Endothelial cell of umbilical vein (primary cell): Measurements from ENCODE around the gene AVPR2. TPM values are rescaled to one million over a fixed set of nuclear protein-coding genes. Genes with fewer than 3 reads are reported as not detected.

Source experiments
- BruUV-seq: library from RNA; stranded (reverse); fragments of 400-500 nt; replicated peaks from 2 replicates; lab custom pipeline; 2021; lab: Mats Ljungman, UMichigan
- CTCF ChIA-PET: fragments of 300-600, 350-600 bp; sonication (Branson Sonifier 250); formaldehyde crosslinking; loops from one replicate; lab custom pipeline; 2021; ENCODE audit warnings: antibody characterized with exemption, inconsistent platforms; lab: Charles Lee
- POLR2A ChIA-PET: fragments of 300-600, 350-600 bp; sonication (Branson Sonifier 250); formaldehyde crosslinking; loops from one replicate; lab custom pipeline; 2021; ENCODE audit warnings: antibody characterized with exemption, inconsistent platforms; lab: Charles Lee
- DNase-seq: peaks from one replicate; pipeline ENCODE4 v3.0.0-alpha.2; 2011; ENCODE audit warnings: low read depth, low spot score
- FAIRE-seq: peaks from 2 replicates; lab custom pipeline; 2011; peaks lifted over from hg19 to GRCh38; lab: Jason Lieb, UNC
- H2AFZ ChIP-seq: 2 replicates; pipeline ENCODE4 v1.6.0; 2012; ENCODE audit warnings: low read depth, low read length, control low read depth, inconsistent platforms
- H3K27ac ChIP-seq: 2 replicates; pipeline ENCODE4 v1.5.1; 2011; ENCODE audit warnings: low read depth, mild to moderate bottlenecking, control low read depth, low read length, moderate library complexity; ENCODE audit not compliant: insufficient read depth
- H3K27me3 ChIP-seq, 2 experiments: 2 replicates each; pipeline versions ENCODE4 v1.6.0 to v1.6.1; 2011; ENCODE audit warnings: low read length in 2 of 2, mixed read lengths in 1 of 2; ENCODE audit not compliant: control insufficient read depth in 2 of 2, insufficient read depth in 2 of 2
- H3K36me3 ChIP-seq, 2 experiments: 2 replicates in 1 of 2; 3 replicates in 1 of 2; pipeline ENCODE4 v1.5.1; 2011; ENCODE audit warnings: low read length in 2 of 2, mild to moderate bottlenecking in 1 of 2, moderate library complexity in 1 of 2; ENCODE audit not compliant: control insufficient read depth in 2 of 2, insufficient read depth in 2 of 2; ENCODE audit errors: extremely low read depth in 1 of 2
- H3K4me1 ChIP-seq: 3 replicates; pipeline ENCODE4 v1.5.1; 2011; ENCODE audit warnings: mild to moderate bottlenecking, low read length; ENCODE audit not compliant: control insufficient read depth, insufficient read depth; ENCODE audit errors: extremely low read depth
- H3K4me2 ChIP-seq: 2 replicates; pipeline ENCODE4 v1.6.1; 2011; ENCODE audit warnings: low read length, control low read depth, mixed read lengths; ENCODE audit not compliant: insufficient read depth
- H3K4me3 ChIP-seq, 3 experiments: fragments of 200-600 bp in 1 of 3; sonication (generic), shearing (Covaris generic) in 1 of 3; replicated peaks in 1 of 3; 2 replicates each; pipeline ENCODE4 v1.5.1; 2011 to 2016; ENCODE audit warnings: control low read depth in 3 of 3, low read length in 3 of 3, mild to moderate bottlenecking in 2 of 3, inconsistent platforms in 1 of 3, low read depth in 1 of 3, moderate library complexity in 1 of 3; ENCODE audit not compliant: insufficient read depth in 1 of 3
- H3K79me2 ChIP-seq: 2 replicates; pipeline ENCODE4 v1.6.0; 2012; ENCODE audit warnings: low read length, inconsistent platforms; ENCODE audit not compliant: control insufficient read depth, insufficient read depth
- H3K9ac ChIP-seq: replicated peaks from 2 replicates; pipeline ENCODE3; 2011; ENCODE audit warnings: low read length, control low read depth; ENCODE audit not compliant: insufficient read depth; ENCODE audit errors: extremely low read depth
- H3K9me1 ChIP-seq: replicated peaks from 3 replicates; pipeline ENCODE4 v1.6.0; 2011; ENCODE audit warnings: mild to moderate bottlenecking, low read length; ENCODE audit not compliant: control insufficient read depth, insufficient read depth; ENCODE audit errors: extremely low read depth
- H3K9me3 ChIP-seq: replicated peaks from 2 replicates; pipeline ENCODE4 v1.5.1; 2012; ENCODE audit warnings: low read length, inconsistent platforms; ENCODE audit not compliant: control insufficient read depth, insufficient read depth
- H4K20me1 ChIP-seq: replicated peaks from 2 replicates; pipeline ENCODE3; 2011; ENCODE audit warnings: mild to moderate bottlenecking, low read length; ENCODE audit not compliant: control insufficient read depth, insufficient read depth; ENCODE audit errors: extremely low read depth
- FOS ChIP-seq: IDR thresholded peaks from 2 replicates; pipeline ENCODE4 v1.6.1; 2011; ENCODE audit warnings: mild to moderate bottlenecking, low read length, moderate library complexity, borderline replicate concordance; ENCODE audit not compliant: insufficient read depth
- GATA2 ChIP-seq: IDR thresholded peaks from 2 replicates; pipeline ENCODE4 v1.7.0; 2011; ENCODE audit warnings: low read depth, mild to moderate bottlenecking, moderate library complexity, mixed read lengths, low read length; ENCODE audit not compliant: insufficient read length, insufficient read depth
- JUN ChIP-seq: IDR thresholded peaks from 2 replicates; pipeline ENCODE4 v1.6.1; 2011; ENCODE audit warnings: borderline replicate concordance, low read depth; ENCODE audit not compliant: insufficient read length, insufficient read depth
- MAX ChIP-seq: IDR thresholded peaks from 2 replicates; pipeline ENCODE4 v1.6.1; 2011; ENCODE audit not compliant: insufficient read depth, insufficient read length
- MYC ChIP-seq: IDR thresholded peaks from one replicate; pipeline ENCODE4 v1.6.1; 2011; ENCODE audit warnings: mild to moderate bottlenecking, low read depth, low read length
- POLR2A ChIP-seq: IDR thresholded peaks from 2 replicates; pipeline ENCODE4 v1.6.1; 2012; ENCODE audit warnings: low read depth, mild to moderate bottlenecking, control low read depth, low read length
- POLR2AphosphoS5 ChIP-seq: IDR thresholded peaks from 2 replicates; pipeline ENCODE4 v1.6.1; 2012; ENCODE audit warnings: low read depth, mild to moderate bottlenecking, control low read depth, low read length, moderate library complexity; ENCODE audit not compliant: insufficient read depth
- dilution Hi-C: fragments of 300-500 bp; cut with MboI; formaldehyde crosslinking; loops from one replicate; pipeline ENCODE4 v1.15.0; 2019; ENCODE audit warnings: low sequenced_read_pairs; ENCODE audit not compliant: extremely low pct_ligation_motif_present
- intact Hi-C: fragments of 100-400 bp; cut with micrococcal nuclease; formaldehyde crosslinking; loops from one replicate; pipeline ENCODE4 v1.10.0; 2022
- polyA plus RNA-seq, 4 experiments: library from polyadenylated mRNA; depleted of rRNA in 3 of 4; stranded (reverse) in 3 of 4; unstranded in 1 of 4; fragments of >200 nt; gene quantifications; 2 replicates each; pipeline versions ENCODE4 v1.2.1 to v1.2.3, GENCODE V29; 2011 to 2012; ENCODE audit warnings: missing spikeins in 1 of 4
- total RNA-seq: library from RNA; stranded (reverse); gene quantifications from 2 replicates; pipeline ENCODE4 v1.2.3, GENCODE V29; 2021

Gene AVPR2
- total and polyA plus RNA-seq, 2 donors (not counting 3 experiments of a cell fraction or from before 2014, with no cell fraction given): not detected

DNA sequence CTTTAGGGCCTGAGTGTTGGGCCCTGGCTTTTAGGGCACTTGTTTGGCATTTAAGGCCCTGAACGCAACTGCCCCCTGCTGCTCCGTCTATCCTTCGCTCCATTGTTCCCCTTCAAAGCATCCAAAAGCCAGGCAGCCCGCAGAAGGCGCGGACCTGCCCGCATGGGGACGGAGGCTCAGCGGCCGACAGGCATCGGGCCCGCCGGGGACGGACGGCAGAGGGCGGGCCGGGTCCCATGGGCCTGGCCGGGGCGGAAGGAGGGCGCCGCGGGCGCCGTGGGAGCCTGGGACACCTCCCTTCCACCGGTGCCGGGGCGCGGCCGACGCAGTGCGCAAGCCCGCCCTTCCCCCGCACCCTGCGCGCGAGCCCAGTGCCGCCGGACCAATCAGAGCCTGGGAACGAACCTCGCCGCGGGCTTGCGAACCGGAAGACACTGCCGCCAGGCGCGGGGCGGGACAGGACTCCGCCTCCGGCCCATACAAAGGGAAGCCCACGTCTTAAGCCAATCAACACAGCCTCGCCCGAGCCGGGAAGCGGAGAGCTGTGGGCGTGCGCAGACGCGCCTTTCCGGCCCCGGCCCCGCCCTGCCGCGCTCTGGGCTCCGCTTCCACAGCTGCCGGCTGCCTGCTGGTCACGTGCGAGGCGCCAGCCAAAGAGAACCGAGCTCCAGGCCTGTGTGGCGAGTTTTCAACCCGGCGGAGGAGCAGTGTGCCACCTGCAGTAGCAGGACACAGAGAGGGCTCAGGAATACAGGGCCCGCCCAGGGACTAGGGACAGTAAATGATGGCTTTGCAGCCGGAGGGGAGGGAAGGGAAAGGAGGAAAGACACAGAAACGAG, 23.7 kb downstream of the AVPR2 start:
- H4K20me1 ChIP-seq: no peaks in the 10 kb centered on the region
- no peak overlapping the region for H2AFZ ChIP-seq
- ChIA-PET POLR2A (interaction anchor here (0.6 to 1.6 kb wide), 3 partner anchors 19 to 441 kb away, joined by 3 to 5 read pairs (median 4); no protein-coding TSS in a partner anchor), CTCF (interaction anchor here (1.6 to 9.0 kb wide), 2 partner anchors 12 to 20 kb away, joined by 3 to 253 read pairs; partner anchors contain the start of gene RENBP)
- peak overlapping the region in 2 of 3 experiments; percentile 44 to 49 for H3K4me3 ChIP-seq
- no TSS peak for BruUV-seq
- H3K79me2 ChIP-seq: peaks cover 18% of the 10 kb centered on the region
- H3K36me3 ChIP-seq: peaks cover 0 to 14% of the 10 kb centered on the region in 2 experiments
- H3K9me1 ChIP-seq: no peaks in the 10 kb centered on the region
- DNase-seq: peak; percentile 98
- peak overlapping the region; percentile 77 for H3K4me2 ChIP-seq
- H3K9ac ChIP-seq: peak overlapping the region; percentile 96
- dilution Hi-C loops (no loop called here), intact Hi-C loops (loop anchor here (1.0 kb wide), 3 partner anchors 19 to 164 kb away; partner anchors contain the start of genes PLXNB3 and TMEM187)
- H3K27ac ChIP-seq: peak overlapping the region; percentile 100
- no peaks in the 10 kb centered on the region for H3K27me3 ChIP-seq
- FAIRE-seq: peak; percentile 100
- H3K4me1 ChIP-seq: peaks cover 44% of the 10 kb centered on the region
- H3K9me3 ChIP-seq: no peaks in the 10 kb centered on the region
- TF ChIP-seq MAX (peak; percentile 83), POLR2AphosphoS5 (peak; percentile 84), FOS (no peak)

DNA sequence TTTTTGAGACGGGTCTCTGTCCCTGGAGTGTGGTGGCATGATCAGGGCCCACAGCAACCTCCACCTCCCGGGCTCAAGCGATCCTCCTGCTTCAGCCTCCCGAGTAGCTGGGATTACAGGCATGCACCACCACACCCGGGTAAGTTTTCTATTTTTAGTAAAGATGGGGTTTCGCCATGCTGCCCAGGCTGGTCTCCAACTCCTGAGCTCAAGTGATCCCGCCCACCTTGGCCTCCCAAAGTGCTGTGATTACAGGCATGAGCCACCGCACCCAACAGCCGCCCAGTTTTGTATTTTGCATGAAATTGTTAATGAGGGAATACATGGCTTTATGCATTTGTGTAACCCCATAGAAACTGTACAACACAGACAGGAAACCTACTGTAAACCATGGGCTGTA, 24.4 kb downstream of the AVPR2 start:
- Histone ChIP-seq H3K9me3 (no peaks in the 10 kb centered on the region), H3K4me1 (peaks cover 42% of the 10 kb centered on the region), H3K4me2 (no peak overlapping the region), H2AFZ (no peak overlapping the region), H3K4me3 (no peak overlapping the region), H3K79me2 (peaks cover 23% of the 10 kb centered on the region), H4K20me1 (no peaks in the 10 kb centered on the region), H3K9me1 (no peaks in the 10 kb centered on the region), H3K27me3 (no peaks in the 10 kb centered on the region), H3K36me3 (peaks cover 0 to 14% of the 10 kb centered on the region in 2 experiments), H3K9ac (no peak overlapping the region), H3K27ac (peak overlapping the region; percentile 32)
- no TSS peak for BruUV-seq
- ChIA-PET CTCF (interaction anchor here (9.0 kb wide), 1 partner anchor 20 kb away, joined by 253 read pairs; the partner anchor contains the start of gene RENBP), POLR2A (interaction anchor here (0.6 to 0.9 kb wide), 2 partner anchors 20 to 441 kb away, joined by 3 to 5 read pairs; no protein-coding TSS in a partner anchor)
- DNase-seq: no peak
- TF ChIP-seq GATA2 (no peak), MYC (no peak), POLR2A (no peak), FOS (no peak), JUN (no peak)
- intact Hi-C loops (loop anchor here (1.0 kb wide), 2 partner anchors 18 to 43 kb away; partner anchors contain the start of gene TMEM187), dilution Hi-C loops (no loop called here)
- no peak for FAIRE-seq
